GM12874 (cell line): ENCODE measurements around the gene RGS8.
A peak's percentile ranks its signal among the peaks of the same experiment; 100 is the strongest.

Experiments
- TF ChIP-seq, protein P1 (sequence below): IDR thresholded peaks from 2 replicates; pipeline ENCODE4 v1.5.1; 2011; ENCODE audit warnings: low read depth, mild to moderate bottlenecking, control low read depth, low read length, moderate library complexity; ENCODE audit not compliant: insufficient read depth

The RGS8 gene

DNA sequence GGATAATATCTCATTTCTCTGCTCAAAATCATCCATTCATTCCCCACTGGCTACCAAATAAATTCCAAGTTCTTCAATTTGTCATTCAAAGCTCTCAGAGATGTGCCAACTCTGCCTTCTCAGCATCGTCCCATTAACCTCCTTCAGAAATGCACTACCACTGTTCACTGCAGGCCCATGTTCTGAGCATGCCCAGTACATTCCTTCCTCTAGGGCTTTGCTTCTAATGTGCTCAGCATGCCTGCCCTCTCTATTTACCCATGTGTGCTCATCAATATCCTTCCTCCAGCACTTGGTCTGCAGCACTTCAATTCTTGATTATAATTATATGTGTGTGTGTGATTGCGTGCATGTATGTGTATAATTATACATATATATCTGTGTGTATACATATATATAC lies 36.1 kb upstream of the RGS8 start:
- TF ChIP-seq, protein P1, sequence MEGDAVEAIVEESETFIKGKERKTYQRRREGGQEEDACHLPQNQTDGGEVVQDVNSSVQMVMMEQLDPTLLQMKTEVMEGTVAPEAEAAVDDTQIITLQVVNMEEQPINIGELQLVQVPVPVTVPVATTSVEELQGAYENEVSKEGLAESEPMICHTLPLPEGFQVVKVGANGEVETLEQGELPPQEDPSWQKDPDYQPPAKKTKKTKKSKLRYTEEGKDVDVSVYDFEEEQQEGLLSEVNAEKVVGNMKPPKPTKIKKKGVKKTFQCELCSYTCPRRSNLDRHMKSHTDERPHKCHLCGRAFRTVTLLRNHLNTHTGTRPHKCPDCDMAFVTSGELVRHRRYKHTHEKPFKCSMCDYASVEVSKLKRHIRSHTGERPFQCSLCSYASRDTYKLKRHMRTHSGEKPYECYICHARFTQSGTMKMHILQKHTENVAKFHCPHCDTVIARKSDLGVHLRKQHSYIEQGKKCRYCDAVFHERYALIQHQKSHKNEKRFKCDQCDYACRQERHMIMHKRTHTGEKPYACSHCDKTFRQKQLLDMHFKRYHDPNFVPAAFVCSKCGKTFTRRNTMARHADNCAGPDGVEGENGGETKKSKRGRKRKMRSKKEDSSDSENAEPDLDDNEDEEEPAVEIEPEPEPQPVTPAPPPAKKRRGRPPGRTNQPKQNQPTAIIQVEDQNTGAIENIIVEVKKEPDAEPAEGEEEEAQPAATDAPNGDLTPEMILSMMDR, result no peak

DNA sequence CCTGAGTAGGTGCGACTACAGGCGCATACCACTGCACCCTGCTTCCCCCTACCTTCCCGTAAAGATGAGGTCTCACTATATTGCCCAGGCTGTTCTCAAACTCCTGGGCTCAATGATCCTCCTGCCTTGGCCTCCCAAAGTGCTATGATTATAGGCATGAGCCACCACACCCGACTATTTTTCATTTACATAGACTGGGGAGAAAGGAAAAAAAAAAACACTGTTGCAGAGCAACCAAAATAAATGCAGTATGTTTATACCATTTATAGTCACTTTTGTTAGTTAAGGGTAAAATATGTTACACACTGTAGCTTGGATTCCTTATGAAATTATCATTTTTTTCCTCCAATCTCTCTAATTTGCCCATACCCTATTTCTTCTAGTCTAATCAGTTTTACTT lies 35.2 kb upstream of the RGS8 start:
- TF ChIP-seq, protein P1, result no peak

DNA sequence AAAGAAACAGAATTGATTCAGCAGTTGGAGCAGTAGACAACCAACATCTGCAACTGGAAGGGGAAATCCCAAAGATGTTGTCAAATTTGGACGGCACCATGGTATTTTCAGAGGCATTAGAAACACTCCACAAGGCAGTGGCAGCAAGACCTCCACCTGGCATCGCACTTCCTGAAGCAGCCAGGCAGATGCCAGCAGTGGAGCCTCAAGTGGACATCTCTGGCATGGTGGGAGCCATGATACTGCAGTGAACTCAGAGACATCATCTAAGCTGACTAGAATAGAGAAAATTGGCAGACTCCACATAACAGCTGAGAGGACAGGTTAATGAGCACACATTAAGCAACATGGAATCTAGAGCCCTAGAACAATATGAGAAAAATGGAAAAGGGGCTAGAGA lies 33.9 kb upstream of the RGS8 start:
- TF ChIP-seq, protein P1, result peak; percentile 37

DNA sequence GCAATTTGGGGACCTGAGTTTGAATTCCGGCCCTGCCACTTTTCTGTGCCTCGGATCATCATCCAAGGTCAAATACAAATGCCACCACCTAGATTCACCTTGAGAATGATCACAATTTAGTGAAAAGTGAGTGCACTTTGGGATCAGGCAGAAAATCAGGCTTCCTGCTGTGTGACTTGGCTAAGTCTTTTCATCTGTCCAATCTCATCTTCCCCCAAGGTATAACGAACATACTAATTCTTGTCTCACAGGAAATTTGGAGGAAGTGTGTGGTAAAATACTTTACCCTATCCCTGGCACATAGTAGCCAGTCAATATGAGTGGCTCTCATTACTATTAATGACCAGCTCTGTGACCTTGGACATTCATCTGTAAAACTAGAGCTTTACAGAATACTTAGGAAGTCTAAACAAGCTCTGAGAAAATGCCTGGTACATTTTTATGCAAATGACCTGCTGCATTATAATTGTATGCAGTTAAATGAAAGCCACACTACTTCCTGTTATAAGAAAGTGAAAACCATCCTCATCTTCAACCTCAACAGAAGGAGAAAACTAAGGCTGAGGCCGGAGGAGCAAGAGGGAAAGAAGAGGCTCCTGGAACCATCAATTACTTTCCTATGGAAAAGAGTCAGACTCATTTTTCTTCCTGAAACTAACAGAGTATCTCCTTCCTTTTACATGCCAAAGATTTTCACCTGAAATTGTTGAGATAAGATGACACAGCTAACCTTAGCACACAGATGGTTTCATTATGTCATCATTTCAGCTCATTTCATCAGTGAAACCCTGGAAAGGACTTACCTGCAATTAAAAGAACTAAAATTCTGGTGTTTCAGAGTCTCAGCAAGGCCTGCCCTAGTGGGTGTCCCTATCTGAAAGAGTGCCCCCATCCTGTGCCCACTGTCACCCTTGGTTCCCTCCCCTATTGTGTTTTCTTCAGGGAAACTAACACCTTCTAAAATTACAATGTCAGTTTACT lies 32.6 kb upstream of the RGS8 start:
- TF ChIP-seq, protein P1, result no peak

DNA sequence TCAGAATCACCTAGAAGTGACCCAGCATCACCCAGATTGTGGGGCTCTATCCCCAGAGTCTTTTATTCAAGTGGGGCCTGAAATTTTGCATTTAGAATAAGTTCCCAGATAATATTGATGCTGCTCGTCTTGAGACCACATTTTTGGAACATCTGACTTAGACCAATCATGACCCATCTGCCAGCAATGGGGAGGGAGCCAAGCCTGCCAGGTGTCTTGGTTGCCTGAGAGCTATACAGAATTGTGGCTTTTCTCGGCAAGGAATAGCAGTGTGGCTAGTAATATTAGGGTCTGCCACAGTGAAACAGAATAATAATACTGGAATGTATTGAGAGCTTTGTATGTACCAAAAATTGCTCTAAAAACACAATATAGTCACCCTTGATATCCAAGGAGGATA lies 31.1 kb upstream of the RGS8 start:
- TF ChIP-seq, protein P1, result no peak

DNA sequence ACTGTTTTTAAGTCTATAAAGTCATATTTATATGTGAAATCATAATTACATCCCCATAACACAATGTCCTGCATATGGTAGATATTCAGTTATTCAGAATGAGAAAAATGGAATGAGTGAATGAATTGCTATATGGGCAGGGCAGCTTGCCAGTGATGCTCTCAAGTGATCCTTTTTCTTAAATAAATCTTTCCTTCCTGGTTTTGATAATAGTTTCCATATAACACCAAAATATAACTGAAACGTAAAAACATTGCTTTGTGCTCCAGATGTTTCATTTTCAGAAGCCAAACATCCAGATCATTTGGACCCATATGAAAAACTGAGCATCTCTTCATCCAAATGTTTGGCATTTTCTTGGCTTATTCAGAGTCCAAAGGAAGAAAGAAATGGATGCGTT lies 30.2 kb upstream of the RGS8 start:
- TF ChIP-seq, protein P1, result no peak

DNA sequence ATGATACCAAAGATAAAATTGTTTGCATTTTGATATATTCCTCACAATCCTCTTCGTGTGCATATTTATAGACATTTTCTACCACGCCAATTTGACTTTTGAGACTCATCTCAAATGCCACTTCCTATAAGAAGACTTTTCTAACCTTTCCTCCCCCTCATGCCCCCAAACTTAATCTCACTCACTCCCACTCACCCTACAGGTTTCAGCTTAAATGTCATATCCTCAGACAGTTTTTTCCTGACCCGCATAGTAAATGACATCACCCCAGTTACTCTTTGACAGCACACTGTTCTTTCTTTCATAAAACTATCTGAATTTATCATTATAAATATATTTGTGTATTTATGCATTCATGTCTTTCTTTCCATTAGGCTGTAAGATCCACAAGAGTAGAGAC lies 29.6 kb upstream of the RGS8 start:
- TF ChIP-seq, protein P1, result no peak
